ENCODE measurements around the gene CASS4.

- TF ChIP-seq CTCF (conservative IDR thresholded peaks at IDR 0.05 in 1 of 2, IDR thresholded peaks at IDR 0.05 in 1 of 2; ENCODE audit: low read depth in 1 of 2, low read length in 2 of 2), result no peak
- no peak for TF ChIP-seq EZH2 (IDR thresholded peaks at IDR 0.05; ENCODE audit: low read length, missing control alignments)
Observed at GRCh38 chr20:56363491-56363890, 48.6 kb upstream of the CASS4 start.

All from fibroblast of lung (primary cell).